Activated CD4-positive, alpha-beta T cell treated with anti-CD3 and anti-CD28 coated beads, Interleukin-2, Interleukin-4, amounts not matched to agents 100 ng/mL and 50 ng/mL, durations not matched to agents 16 hours and 8 hours (primary cell): Measurements from ENCODE around the gene ST6GALNAC2.
"Not testable (repeated sequence)": the region's sequence is repeated elsewhere in the genome, so short reads cannot be mapped to it uniquely, and the experiment has no call there.

Source experiments
- DNase-seq: peaks from one replicate; pipeline ENCODE4 v3.0.0-alpha.2; 2020; ENCODE audit warnings: low spot score

The ST6GALNAC2 gene

GRCh38 chr17:76585649-76586593 is at the start of gene ST6GALNAC2:
TSS of gene ST6GALNAC2 (minus strand) at chr17:76585860. CDS start at chr17:76585808, 52 bp downstream.
- no peak for DNase-seq

- DNase-seq, result no peak
These were observed 49.4 kb upstream of the ST6GALNAC2 start for GRCh38 chr17:76635039-76635438.

GRCh38 chr17:76633628-76634328 is 48.1 kb upstream of the ST6GALNAC2 start:
- no peak for DNase-seq

- no peak for DNase-seq
These were observed 46.3 kb upstream of the ST6GALNAC2 start for GRCh38 chr17:76631821-76632565.

GRCh38 chr17:76630151-76630550 is 44.5 kb upstream of the ST6GALNAC2 start:
- DNase-seq, result no peak

GRCh38 chr17:76627510-76627909 is 41.9 kb upstream of the ST6GALNAC2 start:
- no peak for DNase-seq

- DNase-seq, result no peak
These were observed 40.8 kb upstream of the ST6GALNAC2 start for GRCh38 chr17:76626442-76626841.

GRCh38 chr17:76625496-76625895 is 39.8 kb upstream of the ST6GALNAC2 start:
- no peak for DNase-seq

GRCh38 chr17:76623271-76624146 is 37.8 kb upstream of the ST6GALNAC2 start:
- peak; percentile 71 for DNase-seq

GRCh38 chr17:76617838-76618237 is 32.2 kb upstream of the ST6GALNAC2 start:
- no peak for DNase-seq

GRCh38 chr17:76614912-76615617 is 29.4 kb upstream of the ST6GALNAC2 start:
- no peak for DNase-seq

- DNase-seq, result not testable (repeated sequence)
These were observed 28.6 kb upstream of the ST6GALNAC2 start for GRCh38 chr17:76614064-76614759.

GRCh38 chr17:76612977-76613851 is 27.6 kb upstream of the ST6GALNAC2 start:
- no peak for DNase-seq

GRCh38 chr17:76612465-76612864 is 26.8 kb upstream of the ST6GALNAC2 start:
- DNase-seq, result no peak

- DNase-seq, result no peak
These were observed 26.1 kb upstream of the ST6GALNAC2 start for GRCh38 chr17:76611758-76612157.

GRCh38 chr17:76611080-76611749 is 25.6 kb upstream of the ST6GALNAC2 start:
- DNase-seq, result not testable (repeated sequence)

- DNase-seq, result not testable (repeated sequence)
These were observed 21.0 kb upstream of the ST6GALNAC2 start for GRCh38 chr17:76606685-76607084.

- DNase-seq, result no peak
These were observed 15.4 kb upstream of the ST6GALNAC2 start for GRCh38 chr17:76601065-76601464.
